Suprapubic skin (tissue), 4 donors: ENCODE results near the gene ROBO2. TPM values are rescaled to one million over a fixed set of nuclear protein-coding genes. Genes with fewer than 3 reads are reported as not detected.

Experiments
- DNase-seq, 2 donors: peaks; one replicate each; pipeline ENCODE4 v3.0.0-alpha.2; 2019; ENCODE audit warnings: low spot score in 2 of 2
- H3K27ac ChIP-seq: fragments of 200-600 bp; sonication (generic); one replicate; pipeline ENCODE4 v1.5.1; 2019
- H3K27me3 ChIP-seq: fragments of 200-600 bp; sonication (generic); one replicate; pipeline ENCODE4 v1.5.1; 2019
- H3K36me3 ChIP-seq: fragments of 200-600 bp; sonication (generic); one replicate; pipeline ENCODE4 v1.5.1; 2019
- H3K4me1 ChIP-seq: fragments of 200-600 bp; sonication (generic); one replicate; pipeline ENCODE4 v1.5.1; 2019
- H3K4me3 ChIP-seq: fragments of 200-600 bp; sonication (generic); one replicate; pipeline ENCODE4 v1.5.1; 2019; ENCODE audit warnings: mild to moderate bottlenecking
- H3K9me3 ChIP-seq: fragments of 200-600 bp; sonication (generic); one replicate; pipeline ENCODE4 v1.5.1; 2019
- EP300 ChIP-seq: sonication (generic); formaldehyde crosslinking; IDR thresholded peaks from one replicate; pipeline ENCODE4 v1.6.1; 2017; ENCODE audit warnings: antibody characterized with exemption
- POLR2A ChIP-seq, 2 donors: fragments of 450-650 bp; IDR thresholded peaks; one replicate each; pipeline ENCODE4 v1.6.1; 2017; ENCODE audit warnings: antibody characterized with exemption in 2 of 2, mild to moderate bottlenecking in 2 of 2, moderate library complexity in 2 of 2
- POLR2AphosphoS5 ChIP-seq, 3 donors: sonication (generic); formaldehyde crosslinking; IDR thresholded peaks; one replicate each; pipeline ENCODE4 v1.6.1; 2017; ENCODE audit warnings: antibody characterized with exemption in 3 of 3
- WGBS: methylation state at CpG from one replicate; pipeline ENCODE4 v1.1.5; 2018; 5-methylcytosine and 5-hydroxymethylcytosine counted together
- total RNA-seq, 4 donors: library from RNA; depleted of rRNA; stranded (reverse); fragments of >200 nt; gene quantifications; one replicate each; pipeline ENCODE4 v1.1.0, GENCODE V29; 2016
- TF ChIP-seq, protein P1 (sequence below), 2 donors: fragments of 200-600 bp in 1 of 2; fragments of 450-650 bp in 1 of 2; sonication (generic) in 1 of 2; IDR thresholded peaks; one replicate each; pipeline ENCODE4 v1.5.1; 2016 to 2019; ENCODE audit warnings: antibody characterized with exemption in 2 of 2, mild to moderate bottlenecking in 1 of 2, moderate library complexity in 1 of 2

Gene ROBO2
- total RNA-seq, 4 donors from 2014 or later, result 0.95 to 6.7 (median 2.2) TPM

DNA sequence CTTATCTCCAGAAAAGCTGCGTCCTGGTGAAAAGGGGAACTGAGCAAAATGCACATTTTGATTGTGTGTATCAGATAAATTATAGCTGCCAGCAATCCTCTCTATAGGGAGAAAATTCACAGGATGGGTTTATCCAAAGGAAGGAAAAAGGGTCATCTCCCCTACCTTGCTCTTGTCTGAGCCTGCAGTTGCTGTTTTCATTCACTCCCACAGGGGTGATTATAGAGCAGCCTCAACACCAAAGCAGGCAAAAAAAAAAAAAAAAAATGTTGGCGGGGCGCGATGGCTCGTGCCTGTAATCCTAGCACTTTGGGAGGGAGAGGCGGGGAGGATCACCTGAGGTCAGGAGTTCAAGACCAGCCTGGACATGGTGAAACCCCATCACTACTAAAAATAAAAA, 333.7 kb downstream of the ROBO2 start:
- 89% methylated on average over 6 of the region's 6 CpGs for WGBS
- DNase-seq, result no peak
- no peaks in the 10 kb centered on the region for H3K36me3 ChIP-seq
- no peak overlapping the region for H3K4me3 ChIP-seq
- no peak for TF ChIP-seq EP300
- TF ChIP-seq, protein P1, sequence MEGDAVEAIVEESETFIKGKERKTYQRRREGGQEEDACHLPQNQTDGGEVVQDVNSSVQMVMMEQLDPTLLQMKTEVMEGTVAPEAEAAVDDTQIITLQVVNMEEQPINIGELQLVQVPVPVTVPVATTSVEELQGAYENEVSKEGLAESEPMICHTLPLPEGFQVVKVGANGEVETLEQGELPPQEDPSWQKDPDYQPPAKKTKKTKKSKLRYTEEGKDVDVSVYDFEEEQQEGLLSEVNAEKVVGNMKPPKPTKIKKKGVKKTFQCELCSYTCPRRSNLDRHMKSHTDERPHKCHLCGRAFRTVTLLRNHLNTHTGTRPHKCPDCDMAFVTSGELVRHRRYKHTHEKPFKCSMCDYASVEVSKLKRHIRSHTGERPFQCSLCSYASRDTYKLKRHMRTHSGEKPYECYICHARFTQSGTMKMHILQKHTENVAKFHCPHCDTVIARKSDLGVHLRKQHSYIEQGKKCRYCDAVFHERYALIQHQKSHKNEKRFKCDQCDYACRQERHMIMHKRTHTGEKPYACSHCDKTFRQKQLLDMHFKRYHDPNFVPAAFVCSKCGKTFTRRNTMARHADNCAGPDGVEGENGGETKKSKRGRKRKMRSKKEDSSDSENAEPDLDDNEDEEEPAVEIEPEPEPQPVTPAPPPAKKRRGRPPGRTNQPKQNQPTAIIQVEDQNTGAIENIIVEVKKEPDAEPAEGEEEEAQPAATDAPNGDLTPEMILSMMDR (IDR thresholded peaks at IDR 0.05), result no peak
- no peak for TF ChIP-seq POLR2A (IDR thresholded peaks at IDR 0.05)
- no peak for TF ChIP-seq POLR2AphosphoS5 (IDR thresholded peaks at IDR 0.05)
- no peaks in the 10 kb centered on the region for H3K9me3 ChIP-seq
- H3K4me1 ChIP-seq, result no peaks in the 10 kb centered on the region
- H3K27me3 ChIP-seq, result no peaks in the 10 kb centered on the region
- no peak overlapping the region for H3K27ac ChIP-seq

DNA sequence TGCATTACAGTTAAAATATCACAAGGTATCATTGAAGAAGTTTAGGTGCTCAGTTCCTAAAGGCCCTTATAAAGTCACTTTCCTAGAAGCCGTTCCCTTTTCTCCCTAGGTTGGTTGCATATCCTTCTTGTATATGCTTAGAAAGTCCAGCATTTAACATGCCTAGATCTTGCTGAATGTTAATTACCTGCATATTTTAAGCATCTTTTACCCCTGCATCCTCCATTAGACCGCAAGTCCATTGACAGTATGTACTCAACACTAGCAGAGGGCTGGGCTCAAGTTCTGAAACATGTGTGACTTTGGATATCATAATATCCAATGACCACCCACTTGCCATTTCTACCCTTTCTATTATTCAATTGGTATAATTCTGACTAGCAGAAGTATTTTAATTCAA, 336.6 kb downstream of the ROBO2 start:
- Histone ChIP-seq H3K27ac (no peak overlapping the region), H3K27me3 (no peaks in the 10 kb centered on the region), H3K36me3 (no peaks in the 10 kb centered on the region), H3K9me3 (no peaks in the 10 kb centered on the region), H3K4me1 (no peaks in the 10 kb centered on the region), H3K4me3 (no peak overlapping the region)
- 96% methylated on average over 2 of the region's 2 CpGs for WGBS
- no peak for DNase-seq
- TF ChIP-seq POLR2AphosphoS5 (IDR thresholded peaks at IDR 0.05) (no peak), POLR2A (IDR thresholded peaks at IDR 0.05) (no peak), EP300 (no peak)
- TF ChIP-seq, protein P1 (IDR thresholded peaks at IDR 0.05), result no peak

DNA sequence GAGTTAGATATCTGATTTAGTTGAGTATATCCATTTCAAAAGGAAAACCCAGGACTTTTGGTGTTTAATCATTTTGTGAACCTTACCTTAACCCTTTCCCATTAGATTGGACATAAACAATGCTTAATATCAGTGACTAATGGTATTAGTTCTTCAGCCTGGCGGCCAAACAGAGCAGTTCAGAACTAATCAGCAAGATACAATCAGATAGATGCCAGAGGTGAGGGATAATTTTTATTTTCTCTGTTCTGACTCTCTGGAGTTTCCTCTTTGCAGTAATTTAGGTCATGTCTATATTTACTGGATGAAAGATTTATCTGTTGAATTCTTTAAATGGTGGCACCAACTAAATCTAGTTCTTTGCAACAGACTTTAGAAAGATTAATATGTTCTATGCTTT, 337.8 kb downstream of the ROBO2 start:
- H3K27ac ChIP-seq, result no peak overlapping the region
- no peak for DNase-seq
- no peaks in the 10 kb centered on the region for H3K27me3 ChIP-seq
- no peaks in the 10 kb centered on the region for H3K4me1 ChIP-seq
- H3K36me3 ChIP-seq, result no peaks in the 10 kb centered on the region
- no peak overlapping the region for H3K4me3 ChIP-seq
- H3K9me3 ChIP-seq, result no peaks in the 10 kb centered on the region
- 83% methylated on average over 1 of the region's 1 CpG for WGBS
- TF ChIP-seq POLR2A (IDR thresholded peaks at IDR 0.05) (no peak), POLR2AphosphoS5 (IDR thresholded peaks at IDR 0.05) (no peak), EP300 (no peak)
- TF ChIP-seq, protein P1 (IDR thresholded peaks at IDR 0.05), result no peak

DNA sequence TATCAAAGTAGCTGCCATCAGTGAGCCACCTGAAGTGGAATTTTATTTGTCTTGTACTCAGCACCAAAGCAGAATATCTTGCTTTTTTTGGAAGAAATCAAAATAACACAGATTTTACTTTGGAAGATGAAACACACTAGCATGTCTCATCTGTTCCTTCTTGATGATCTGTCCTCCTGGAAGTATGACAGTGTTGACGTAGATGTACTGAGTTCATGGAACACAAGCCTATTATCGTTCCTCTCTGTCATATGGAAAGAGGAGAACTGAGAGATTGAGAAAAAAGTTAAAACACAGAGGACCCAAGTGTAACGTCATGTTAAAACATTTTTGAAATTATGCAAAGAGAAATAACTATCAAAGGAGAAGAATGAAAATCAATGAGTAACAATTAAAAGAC, 340.2 kb downstream of the ROBO2 start:
- Histone ChIP-seq H3K9me3 (no peaks in the 10 kb centered on the region), H3K27ac (no peak overlapping the region), H3K36me3 (no peaks in the 10 kb centered on the region), H3K4me3 (no peak overlapping the region), H3K27me3 (no peaks in the 10 kb centered on the region), H3K4me1 (no peaks in the 10 kb centered on the region)
- WGBS, result 71% methylated on average over 3 of the region's 3 CpGs
- TF ChIP-seq, protein P1 (IDR thresholded peaks at IDR 0.05), result no peak
- TF ChIP-seq POLR2A (IDR thresholded peaks at IDR 0.05), result no peak
- no peak for TF ChIP-seq POLR2AphosphoS5 (IDR thresholded peaks at IDR 0.05)
- no peak for TF ChIP-seq EP300
- no peak for DNase-seq

DNA sequence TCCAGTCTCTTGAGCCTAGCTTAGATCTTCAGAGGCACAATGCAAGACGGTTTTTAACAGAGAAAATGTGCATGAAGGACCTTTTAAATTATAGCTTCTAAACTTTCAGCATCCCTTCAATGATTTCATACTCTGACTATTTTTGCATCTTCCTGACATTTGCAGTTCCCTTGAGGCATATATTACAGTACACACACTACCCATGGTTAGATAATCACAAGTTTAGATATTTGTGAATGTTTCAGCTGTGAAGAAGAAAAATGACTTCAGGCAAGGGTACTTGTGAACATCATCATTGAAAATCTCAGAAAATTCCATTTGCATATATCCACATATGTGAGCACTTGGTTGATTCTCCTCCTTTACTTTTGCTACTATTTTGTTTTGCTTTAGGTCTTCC, 341.5 kb downstream of the ROBO2 start:
- WGBS, result 0% methylated on average over 1 of the region's 1 CpG
- DNase-seq, result no peak

More for the DNA sequence above, 341.5 kb downstream of the ROBO2 start:
- Histone ChIP-seq H3K27ac (no peak overlapping the region), H3K4me1 (no peaks in the 10 kb centered on the region), H3K9me3 (no peaks in the 10 kb centered on the region), H3K36me3 (no peaks in the 10 kb centered on the region), H3K27me3 (no peaks in the 10 kb centered on the region), H3K4me3 (no peak overlapping the region)
- TF ChIP-seq EP300 (no peak), POLR2A (IDR thresholded peaks at IDR 0.05) (no peak), POLR2AphosphoS5 (IDR thresholded peaks at IDR 0.05) (no peak)
- TF ChIP-seq, protein P1 (IDR thresholded peaks at IDR 0.05), result no peak
